ENCODE results near the gene MITF.

DNA sequence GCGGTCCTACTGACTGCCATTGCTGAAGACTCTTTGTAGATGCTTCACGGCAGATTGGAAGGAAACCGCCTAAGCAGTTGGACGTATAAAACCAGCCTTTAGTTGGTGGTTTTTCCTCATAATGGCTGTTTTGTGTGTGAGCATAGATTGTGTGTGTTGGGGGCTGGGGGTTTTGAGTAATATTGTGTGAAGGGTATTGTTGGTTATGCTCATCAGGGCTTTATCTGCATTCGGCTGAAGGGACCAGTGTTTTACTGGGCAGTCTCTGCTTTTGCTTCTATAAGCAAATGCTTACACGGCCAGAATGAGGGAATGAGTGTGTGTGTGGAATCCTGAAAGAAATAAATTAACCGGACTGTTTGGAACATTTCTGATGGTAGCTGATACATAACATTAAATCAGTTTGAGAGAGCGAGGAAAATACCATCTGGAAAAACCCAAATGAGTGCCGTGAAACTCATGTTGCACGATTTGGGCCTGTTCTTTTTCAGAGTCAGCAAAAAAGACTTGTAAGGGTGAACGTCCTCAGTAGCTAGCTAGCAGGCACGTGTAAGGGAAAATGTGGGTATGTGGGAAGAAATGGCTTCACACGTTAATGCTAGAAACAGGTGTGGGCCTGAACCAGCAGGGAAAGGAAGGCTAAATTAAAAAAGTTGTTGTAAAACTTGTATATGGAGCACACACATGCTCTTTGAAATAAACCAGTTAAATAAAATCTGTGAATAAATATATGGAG is 1.9 kb downstream of the MITF start:
- no peak for TF ChIP-seq POLR2AphosphoS5 (IDR thresholded peaks at IDR 0.05; ENCODE audit: insufficient read depth in 1 of 2, low read depth in 1 of 2)
- TF ChIP-seq, protein P1, sequence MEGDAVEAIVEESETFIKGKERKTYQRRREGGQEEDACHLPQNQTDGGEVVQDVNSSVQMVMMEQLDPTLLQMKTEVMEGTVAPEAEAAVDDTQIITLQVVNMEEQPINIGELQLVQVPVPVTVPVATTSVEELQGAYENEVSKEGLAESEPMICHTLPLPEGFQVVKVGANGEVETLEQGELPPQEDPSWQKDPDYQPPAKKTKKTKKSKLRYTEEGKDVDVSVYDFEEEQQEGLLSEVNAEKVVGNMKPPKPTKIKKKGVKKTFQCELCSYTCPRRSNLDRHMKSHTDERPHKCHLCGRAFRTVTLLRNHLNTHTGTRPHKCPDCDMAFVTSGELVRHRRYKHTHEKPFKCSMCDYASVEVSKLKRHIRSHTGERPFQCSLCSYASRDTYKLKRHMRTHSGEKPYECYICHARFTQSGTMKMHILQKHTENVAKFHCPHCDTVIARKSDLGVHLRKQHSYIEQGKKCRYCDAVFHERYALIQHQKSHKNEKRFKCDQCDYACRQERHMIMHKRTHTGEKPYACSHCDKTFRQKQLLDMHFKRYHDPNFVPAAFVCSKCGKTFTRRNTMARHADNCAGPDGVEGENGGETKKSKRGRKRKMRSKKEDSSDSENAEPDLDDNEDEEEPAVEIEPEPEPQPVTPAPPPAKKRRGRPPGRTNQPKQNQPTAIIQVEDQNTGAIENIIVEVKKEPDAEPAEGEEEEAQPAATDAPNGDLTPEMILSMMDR (IDR thresholded peaks at IDR 0.05): no peak
- no peak for TF ChIP-seq POLR2A (IDR thresholded peaks at IDR 0.05)
